GM21723 (cell line): Measurements from ENCODE around the gene ZBTB20.

Source experiments
- ATAC-seq: cut with Tn5 transposase; IDR thresholded peaks from one replicate; pipeline ENCODE4 v1.9.1; 2021; ENCODE audit warnings: mild to moderate bottlenecking, moderate library complexity; ENCODE audit not compliant: unreplicated experiment

The ZBTB20 gene

GRCh38 chr3:114941626-114942309 is 205.3 kb downstream of the ZBTB20 start:
- ATAC-seq, result no peak

- no peak for ATAC-seq
These were observed 207.2 kb downstream of the ZBTB20 start for GRCh38 chr3:114939920-114940319.

- no peak for ATAC-seq
These were observed 213.7 kb downstream of the ZBTB20 start for GRCh38 chr3:114933407-114933806.

GRCh38 chr3:114929971-114930732 is 216.9 kb downstream of the ZBTB20 start:
- ATAC-seq, result no peak

- no peak for ATAC-seq
These were observed 218.0 kb downstream of the ZBTB20 start for GRCh38 chr3:114928989-114929640.

- no peak for ATAC-seq
These were observed 242.5 kb downstream of the ZBTB20 start for GRCh38 chr3:114904633-114905032.

GRCh38 chr3:114903213-114903612 is 243.9 kb downstream of the ZBTB20 start:
- no peak for ATAC-seq

GRCh38 chr3:114902691-114903101 is 244.4 kb downstream of the ZBTB20 start:
- ATAC-seq, result no peak

GRCh38 chr3:114900908-114901307 is 246.2 kb downstream of the ZBTB20 start:
- no peak for ATAC-seq

GRCh38 chr3:114899186-114899931 is 247.7 kb downstream of the ZBTB20 start:
- no peak for ATAC-seq

GRCh38 chr3:114896978-114897377 is 250.1 kb downstream of the ZBTB20 start:
- no peak for ATAC-seq

GRCh38 chr3:114893361-114893760 is 253.7 kb downstream of the ZBTB20 start:
- no peak for ATAC-seq

GRCh38 chr3:114892880-114893279 is 254.2 kb downstream of the ZBTB20 start:
- ATAC-seq, result no peak

- no peak for ATAC-seq
These were observed 254.8 kb downstream of the ZBTB20 start for GRCh38 chr3:114892131-114892879.

- ATAC-seq, result no peak
These were observed 259.3 kb downstream of the ZBTB20 start for GRCh38 chr3:114887806-114888205.

- no peak for ATAC-seq
These were observed 260.2 kb downstream of the ZBTB20 start for GRCh38 chr3:114886905-114887304.

- no peak for ATAC-seq
These were observed 262.7 kb downstream of the ZBTB20 start for GRCh38 chr3:114884213-114884923.

GRCh38 chr3:114880078-114880477 is 267.0 kb downstream of the ZBTB20 start:
- ATAC-seq, result no peak

- peak; percentile 79 for ATAC-seq
These were observed 267.7 kb downstream of the ZBTB20 start for GRCh38 chr3:114879059-114880031.
